ENCODE results near the gene MIB1.
"Not testable (repeated sequence)": the region's sequence is repeated elsewhere in the genome, so short reads cannot be mapped to it uniquely, and the experiment has no call there.

The MIB1 gene

DNA sequence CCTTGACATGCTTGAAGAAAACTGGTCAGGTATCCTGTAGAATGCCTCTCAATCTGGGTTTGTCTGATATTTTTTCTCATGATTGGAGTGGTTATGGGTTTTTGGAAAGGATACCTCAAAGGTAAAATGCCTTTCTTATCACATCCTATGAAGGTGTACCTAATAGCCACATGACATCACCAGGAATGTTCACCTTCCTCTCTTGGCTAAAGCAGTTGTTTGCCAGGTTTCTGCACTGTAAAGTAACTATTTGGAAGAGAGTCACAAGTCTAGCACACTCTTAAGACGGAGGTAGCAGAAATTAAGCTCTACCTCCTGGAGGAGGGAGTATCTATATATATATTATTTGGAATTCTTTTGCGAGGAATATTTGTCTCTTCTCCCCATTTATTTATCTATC lies 17.9 kb upstream of the MIB1 start:
- H3K9me3 ChIP-seq (ENCODE audit: control insufficient read depth, low read length): no peaks in the 10 kb centered on the region
- H3K4me1 ChIP-seq (ENCODE audit: control insufficient read depth, insufficient read depth, low read length, poor library complexity, severe bottlenecking): no peaks in the 10 kb centered on the region
- WGBS, 2 experiments (ENCODE audit: insufficient coverage in 2 of 2): no CpG with 5 or more reads among the region's 2 CpGs

DNA sequence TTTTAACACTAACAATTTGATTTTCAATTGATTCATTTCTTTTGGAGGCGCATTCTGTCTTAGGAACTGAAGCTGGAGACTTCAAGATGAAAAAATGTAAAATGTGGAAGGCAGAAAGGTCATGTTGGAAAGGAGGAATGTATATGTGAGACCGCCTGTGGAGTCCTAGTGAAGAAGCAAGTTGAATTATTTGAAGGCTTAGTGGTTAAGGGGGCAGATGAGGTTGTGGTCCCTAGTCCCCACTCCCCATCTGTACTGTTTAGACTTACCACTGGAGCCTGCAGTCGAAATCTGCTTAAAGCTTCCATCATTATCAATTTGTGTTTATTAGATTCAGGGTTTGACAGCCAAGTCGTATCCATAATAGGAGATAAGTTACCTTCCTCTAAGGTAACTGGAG lies 15.4 kb upstream of the MIB1 start:
- 70 to 92% methylated on average over 2 of the region's 4 CpGs for WGBS, 2 experiments (ENCODE audit: insufficient coverage in 2 of 2)
- no peak overlapping the region for H3K4me3 ChIP-seq (ENCODE audit: extremely low read depth, insufficient read depth, low read length, poor library complexity, severe bottlenecking)
- no peak overlapping the region for H3K27ac ChIP-seq (ENCODE audit: low read depth, low read length, severe bottlenecking)
- H3K9me3 ChIP-seq (ENCODE audit: control insufficient read depth, low read length): no peaks in the 10 kb centered on the region
- no peaks in the 10 kb centered on the region for H3K36me3 ChIP-seq (ENCODE audit: control insufficient read depth, insufficient read depth, low read length)
- no peaks in the 10 kb centered on the region for H3K4me1 ChIP-seq (ENCODE audit: control insufficient read depth, insufficient read depth, low read length, poor library complexity, severe bottlenecking)

More for the DNA sequence above, 17.9 kb upstream of the MIB1 start:
- Histone ChIP-seq H3K36me3 (ENCODE audit: control insufficient read depth, insufficient read depth, low read length) (no peaks in the 10 kb centered on the region), H3K27ac (ENCODE audit: low read depth, low read length, severe bottlenecking) (no peak overlapping the region), H3K4me3 (ENCODE audit: extremely low read depth, insufficient read depth, low read length, poor library complexity, severe bottlenecking) (no peak overlapping the region)

DNA sequence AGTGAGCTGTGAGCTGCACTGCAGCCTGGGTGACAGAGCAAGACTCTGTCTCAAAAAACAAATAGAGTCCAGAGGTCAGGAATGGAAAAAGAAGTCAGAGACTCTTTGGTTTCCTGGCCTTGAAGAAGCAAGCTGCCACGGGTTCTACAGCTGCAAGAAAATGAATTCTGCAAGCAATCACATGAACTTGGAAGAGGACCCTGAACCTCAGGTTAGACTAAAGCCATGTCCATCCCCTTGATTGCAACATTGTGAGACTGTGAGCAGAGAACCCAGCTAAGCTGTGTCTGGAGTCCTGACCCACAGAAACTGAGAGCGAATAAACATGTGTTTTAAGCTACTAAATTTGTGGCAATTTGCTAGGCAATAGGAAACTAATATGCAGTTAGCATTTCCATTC lies 12.9 kb upstream of the MIB1 start:
- H3K27ac ChIP-seq (ENCODE audit: low read depth, low read length, severe bottlenecking): no peak overlapping the region
- H3K4me1 ChIP-seq (ENCODE audit: control insufficient read depth, insufficient read depth, low read length, poor library complexity, severe bottlenecking): no peaks in the 10 kb centered on the region
- WGBS, 2 experiments (ENCODE audit: insufficient coverage in 2 of 2): 92 to 93% methylated on average over 1 to 2 of the region's 2 CpGs
- no peaks in the 10 kb centered on the region for H3K36me3 ChIP-seq (ENCODE audit: control insufficient read depth, insufficient read depth, low read length)
- H3K4me3 ChIP-seq (ENCODE audit: extremely low read depth, insufficient read depth, low read length, poor library complexity, severe bottlenecking): no peak overlapping the region
- H3K9me3 ChIP-seq (ENCODE audit: control insufficient read depth, low read length): no peaks in the 10 kb centered on the region

GRCh38 chr18:21733011-21733410 lies 7.6 kb upstream of the MIB1 start:
- WGBS, 2 experiments (ENCODE audit: insufficient coverage in 2 of 2): 93 to 100% methylated on average over 1 to 2 of the region's 5 CpGs
- Histone ChIP-seq H3K27ac (ENCODE audit: low read depth, low read length, severe bottlenecking) (no peak overlapping the region), H3K36me3 (ENCODE audit: control insufficient read depth, insufficient read depth, low read length) (no peaks in the 10 kb centered on the region), H3K9me3 (ENCODE audit: control insufficient read depth, low read length) (no peaks in the 10 kb centered on the region), H3K4me1 (ENCODE audit: control insufficient read depth, insufficient read depth, low read length, poor library complexity, severe bottlenecking) (no peaks in the 10 kb centered on the region), H3K4me3 (ENCODE audit: extremely low read depth, insufficient read depth, low read length, poor library complexity, severe bottlenecking) (no peak overlapping the region)

DNA sequence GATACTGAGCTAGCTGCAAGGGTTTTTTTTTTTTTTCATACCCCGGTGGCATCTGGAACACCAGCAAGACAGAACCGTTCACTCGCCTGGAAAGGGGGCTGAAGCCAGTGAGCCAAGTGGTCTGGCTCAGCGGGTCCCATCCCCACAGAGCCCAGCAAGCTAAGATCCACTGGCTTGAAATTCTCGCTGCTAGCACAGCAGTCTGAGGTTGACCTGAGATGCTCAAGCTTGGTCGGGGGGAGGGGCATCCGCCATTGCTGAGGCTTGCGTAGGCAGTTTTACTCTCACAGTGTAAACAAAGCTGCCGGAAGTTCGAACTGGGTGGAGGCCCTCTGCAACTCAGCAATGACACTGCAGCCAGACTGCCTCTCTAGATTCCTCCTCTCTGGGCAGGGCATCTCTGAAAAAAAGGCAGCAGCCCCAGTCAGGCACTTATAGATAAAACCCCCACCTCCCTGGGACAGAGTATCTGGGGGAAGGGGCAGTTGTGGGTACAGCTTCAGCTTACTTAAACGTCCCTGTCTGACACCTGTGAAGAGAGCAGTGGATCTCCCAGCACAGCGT lies 5.1 kb upstream of the MIB1 start:
- 62 to 65% methylated on average over 9 to 11 of the region's 12 CpGs for WGBS, 2 experiments (ENCODE audit: insufficient coverage in 2 of 2)
- no peak overlapping the region for H3K4me3 ChIP-seq (ENCODE audit: extremely low read depth, insufficient read depth, low read length, poor library complexity, severe bottlenecking)
- no peaks in the 10 kb centered on the region for H3K36me3 ChIP-seq (ENCODE audit: control insufficient read depth, insufficient read depth, low read length)
- no peaks in the 10 kb centered on the region for H3K9me3 ChIP-seq (ENCODE audit: control insufficient read depth, low read length)
- no peak overlapping the region for H3K27ac ChIP-seq (ENCODE audit: low read depth, low read length, severe bottlenecking)
- peaks cover 5% of the 10 kb centered on the region for H3K4me1 ChIP-seq (ENCODE audit: control insufficient read depth, insufficient read depth, low read length, poor library complexity, severe bottlenecking)

- WGBS, 2 experiments (ENCODE audit: insufficient coverage in 2 of 2): no CpG with 5 or more reads among the region's 4 CpGs
- not testable (repeated sequence) for H3K9me3 ChIP-seq (ENCODE audit: control insufficient read depth, low read length); H3K36me3 ChIP-seq (ENCODE audit: control insufficient read depth, insufficient read depth, low read length); H3K27ac ChIP-seq (ENCODE audit: low read depth, low read length, severe bottlenecking); H3K4me1 ChIP-seq (ENCODE audit: control insufficient read depth, insufficient read depth, low read length, poor library complexity, severe bottlenecking); H3K4me3 ChIP-seq (ENCODE audit: extremely low read depth, insufficient read depth, low read length, poor library complexity, severe bottlenecking)
These were observed 3.7 kb upstream of the MIB1 start for GRCh38 chr18:21736926-21737325.

DNA sequence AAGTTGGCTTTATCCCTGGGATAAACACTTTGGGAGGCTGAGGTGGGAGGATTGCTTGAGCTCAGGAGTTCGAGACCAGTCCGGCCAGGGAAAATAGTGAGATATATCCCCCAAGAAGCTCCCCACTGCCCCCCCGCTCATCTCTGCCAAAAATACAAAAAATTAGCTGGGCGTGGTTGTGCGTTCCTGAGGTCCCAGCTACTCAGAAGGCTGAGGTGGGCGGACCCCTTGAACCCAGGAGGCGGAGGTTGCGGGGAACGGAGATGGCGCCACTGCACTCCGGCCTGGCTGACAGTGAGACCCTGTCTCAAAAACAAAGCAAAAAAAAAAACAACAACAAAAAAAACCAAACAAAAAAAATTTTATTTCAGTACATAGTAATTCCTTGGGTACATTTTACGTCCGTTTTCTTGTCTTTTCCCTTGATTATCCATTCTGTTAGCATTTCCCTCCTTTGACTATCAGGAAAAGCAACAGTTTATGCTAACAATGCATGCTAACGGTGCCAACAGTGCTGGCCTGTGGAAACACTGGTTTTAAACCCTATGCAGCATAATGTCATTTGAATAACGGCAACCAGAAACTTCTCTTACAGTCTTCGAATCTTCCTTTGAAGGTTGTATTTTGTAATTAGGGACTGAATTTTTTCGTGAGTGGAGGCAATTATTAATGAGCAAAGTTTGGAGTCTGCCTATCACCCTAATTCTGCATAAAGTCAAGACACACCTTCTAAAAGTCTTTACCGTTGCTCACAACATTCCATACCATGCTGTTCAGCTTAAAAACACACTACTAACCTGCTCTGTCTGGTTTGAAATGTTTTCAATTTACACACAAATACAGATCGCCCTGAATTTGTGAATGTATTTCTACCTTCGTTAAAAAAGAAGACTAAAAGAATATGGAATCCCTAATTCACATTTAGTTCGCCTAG lies 721 bp upstream of the MIB1 start:
- 77 to 82% methylated on average over 14 to 16 of the region's 21 CpGs for WGBS, 2 experiments (ENCODE audit: insufficient coverage in 2 of 2)
- peaks cover 6% of the 10 kb centered on the region for H3K36me3 ChIP-seq (ENCODE audit: control insufficient read depth, insufficient read depth, low read length)
- H3K9me3 ChIP-seq (ENCODE audit: control insufficient read depth, low read length): no peaks in the 10 kb centered on the region
- peak overlapping the region; percentile 98 for H3K27ac ChIP-seq (ENCODE audit: low read depth, low read length, severe bottlenecking)
- H3K4me1 ChIP-seq (ENCODE audit: control insufficient read depth, insufficient read depth, low read length, poor library complexity, severe bottlenecking): peaks cover 5% of the 10 kb centered on the region
- H3K4me3 ChIP-seq (ENCODE audit: extremely low read depth, insufficient read depth, low read length, poor library complexity, severe bottlenecking): peak overlapping the region; percentile 88

DNA sequence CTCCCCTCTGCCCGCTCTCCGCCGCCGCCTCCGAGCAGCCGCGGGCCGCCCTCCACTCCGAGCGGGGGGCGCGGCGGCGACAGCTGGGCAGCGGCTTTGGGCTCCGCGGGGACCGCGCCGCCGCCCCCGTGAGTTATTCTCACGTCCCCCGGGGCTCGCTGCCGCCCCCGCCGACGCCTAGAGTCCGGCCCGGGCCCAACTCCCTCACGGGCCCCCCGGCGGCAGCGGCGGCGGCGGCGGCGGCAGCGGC lies 645 bp downstream of the MIB1 start:
- H3K4me3 ChIP-seq (ENCODE audit: extremely low read depth, insufficient read depth, low read length, poor library complexity, severe bottlenecking): peak overlapping the region; percentile 88
- peaks cover 5% of the 10 kb centered on the region for H3K4me1 ChIP-seq (ENCODE audit: control insufficient read depth, insufficient read depth, low read length, poor library complexity, severe bottlenecking)
- H3K27ac ChIP-seq (ENCODE audit: low read depth, low read length, severe bottlenecking): peak overlapping the region; percentile 98
- H3K36me3 ChIP-seq (ENCODE audit: control insufficient read depth, insufficient read depth, low read length): peaks cover 11% of the 10 kb centered on the region
- 0% methylated on average over 29 to 31 of the region's 41 CpGs for WGBS, 2 experiments (ENCODE audit: insufficient coverage in 2 of 2)
- no peaks in the 10 kb centered on the region for H3K9me3 ChIP-seq (ENCODE audit: control insufficient read depth, low read length)

DNA sequence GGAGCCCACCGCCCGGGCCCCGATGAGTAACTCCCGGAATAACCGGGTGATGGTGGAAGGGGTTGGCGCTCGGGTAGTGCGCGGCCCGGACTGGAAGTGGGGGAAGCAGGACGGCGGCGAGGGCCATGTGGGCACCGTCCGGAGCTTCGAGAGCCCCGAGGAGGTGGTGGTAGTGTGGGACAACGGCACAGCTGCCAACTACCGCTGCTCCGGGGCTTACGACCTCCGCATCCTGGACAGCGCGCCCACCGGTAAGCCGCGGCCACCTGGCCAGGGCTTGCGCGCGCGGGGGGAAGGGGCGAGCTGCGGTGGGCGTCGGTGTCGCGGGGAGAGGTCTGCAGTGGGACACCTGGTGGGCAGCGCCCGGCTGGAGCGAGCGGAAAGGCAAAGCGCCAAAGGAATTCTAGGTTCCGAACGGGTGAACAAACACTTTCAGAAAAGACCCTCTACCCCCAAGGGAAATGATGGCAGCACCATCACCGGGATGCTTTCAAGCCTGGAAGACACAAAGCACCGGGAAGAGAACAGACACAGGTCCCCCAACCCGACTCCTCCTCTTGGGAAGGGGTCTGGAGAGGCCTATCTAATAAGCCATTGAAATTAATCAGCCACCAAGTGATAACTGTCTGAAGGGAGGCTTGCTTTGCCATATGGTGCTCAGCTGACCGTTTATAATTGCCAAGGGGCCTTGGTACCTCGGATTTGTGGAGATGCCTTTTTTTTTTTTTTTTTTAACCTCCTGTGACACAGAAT lies 1.1 kb downstream of the MIB1 start:
- peaks cover 5% of the 10 kb centered on the region for H3K4me1 ChIP-seq (ENCODE audit: control insufficient read depth, insufficient read depth, low read length, poor library complexity, severe bottlenecking)
- peak overlapping the region; percentile 98 for H3K27ac ChIP-seq (ENCODE audit: low read depth, low read length, severe bottlenecking)
- H3K4me3 ChIP-seq (ENCODE audit: extremely low read depth, insufficient read depth, low read length, poor library complexity, severe bottlenecking): peak overlapping the region; percentile 88
- 0% methylated on average over 26 to 38 of the region's 49 CpGs for WGBS, 2 experiments (ENCODE audit: insufficient coverage in 2 of 2)
- no peaks in the 10 kb centered on the region for H3K9me3 ChIP-seq (ENCODE audit: control insufficient read depth, low read length)
- peaks cover 11% of the 10 kb centered on the region for H3K36me3 ChIP-seq (ENCODE audit: control insufficient read depth, insufficient read depth, low read length)

DNA sequence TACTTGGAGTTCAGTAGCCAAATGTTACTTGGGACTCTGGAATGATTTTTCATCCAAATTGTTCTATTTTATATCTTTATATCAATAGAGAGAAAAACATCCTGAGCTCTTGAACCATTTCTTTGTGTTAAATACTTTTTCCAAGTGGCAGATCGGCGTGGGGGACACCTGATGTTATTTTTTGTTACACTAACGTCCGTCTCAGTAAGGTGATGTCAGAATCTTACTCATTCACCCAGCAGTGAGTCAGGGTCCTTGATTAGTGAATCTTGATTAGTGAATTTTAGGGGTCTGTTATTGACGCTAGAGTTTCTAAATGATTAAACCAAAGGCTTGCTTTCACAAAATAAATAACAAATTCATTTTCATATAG lies 1.7 kb downstream of the MIB1 start:
- H3K27ac ChIP-seq (ENCODE audit: low read depth, low read length, severe bottlenecking): no peak overlapping the region
- H3K36me3 ChIP-seq (ENCODE audit: control insufficient read depth, insufficient read depth, low read length): peaks cover 11% of the 10 kb centered on the region
- H3K9me3 ChIP-seq (ENCODE audit: control insufficient read depth, low read length): no peaks in the 10 kb centered on the region
- whole genome bisulfite sequencing, 2 experiments (ENCODE audit: insufficient coverage in 2 of 2): no CpG with 5 or more reads among the region's 5 CpGs
- peak overlapping the region; percentile 88 for H3K4me3 ChIP-seq (ENCODE audit: extremely low read depth, insufficient read depth, low read length, poor library complexity, severe bottlenecking)
- peaks cover 10% of the 10 kb centered on the region for H3K4me1 ChIP-seq (ENCODE audit: control insufficient read depth, insufficient read depth, low read length, poor library complexity, severe bottlenecking)

Data from mesodermal cell (in vitro differentiated cells).